Measurements from ENCODE around the gene ZFR2.

The ZFR2 gene

GRCh38 chr19:3810708-3811355, 58.0 kb downstream of the ZFR2 start:
- DNase-seq, result no peak

GRCh38 chr19:3809881-3810707, 58.7 kb downstream of the ZFR2 start:
- DNase-seq, result no peak

DNA sequence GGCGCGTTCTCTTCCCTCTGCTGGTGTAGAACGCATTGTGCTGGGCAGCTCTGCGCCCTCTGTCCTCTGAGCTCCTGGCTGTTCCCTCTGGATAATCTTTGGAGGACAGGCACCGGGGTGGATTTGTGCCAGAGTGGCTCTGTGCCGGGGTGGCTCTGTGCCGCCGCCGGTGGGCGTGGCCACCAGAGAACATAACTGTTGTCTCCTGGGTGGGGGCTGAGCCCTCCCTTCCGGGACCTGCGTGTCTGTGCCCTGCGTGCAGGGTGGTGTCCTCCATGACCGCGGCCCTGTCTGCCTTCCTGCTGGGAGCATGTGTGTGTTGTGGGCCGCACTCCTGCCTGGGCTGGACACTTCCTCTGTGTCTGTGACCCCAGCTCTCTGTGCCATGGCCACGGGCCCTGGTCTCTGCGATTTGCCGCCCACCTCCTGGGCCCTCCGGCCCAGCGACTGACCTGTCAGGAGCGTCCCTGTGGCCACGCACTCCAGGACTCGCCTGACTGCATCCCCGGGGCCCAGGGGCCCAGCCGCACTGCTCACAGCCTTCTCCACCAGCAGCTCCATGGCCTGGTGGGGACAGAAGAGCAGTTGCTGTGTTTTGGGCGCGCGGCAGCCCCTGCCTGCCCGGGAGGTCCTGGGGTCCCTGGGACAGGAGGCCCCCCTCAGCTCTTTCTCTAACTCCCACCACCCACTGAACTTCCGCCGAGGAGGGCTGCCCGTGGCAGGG, 60.3 kb downstream of the ZFR2 start:
- no peak for DNase-seq

DNA sequence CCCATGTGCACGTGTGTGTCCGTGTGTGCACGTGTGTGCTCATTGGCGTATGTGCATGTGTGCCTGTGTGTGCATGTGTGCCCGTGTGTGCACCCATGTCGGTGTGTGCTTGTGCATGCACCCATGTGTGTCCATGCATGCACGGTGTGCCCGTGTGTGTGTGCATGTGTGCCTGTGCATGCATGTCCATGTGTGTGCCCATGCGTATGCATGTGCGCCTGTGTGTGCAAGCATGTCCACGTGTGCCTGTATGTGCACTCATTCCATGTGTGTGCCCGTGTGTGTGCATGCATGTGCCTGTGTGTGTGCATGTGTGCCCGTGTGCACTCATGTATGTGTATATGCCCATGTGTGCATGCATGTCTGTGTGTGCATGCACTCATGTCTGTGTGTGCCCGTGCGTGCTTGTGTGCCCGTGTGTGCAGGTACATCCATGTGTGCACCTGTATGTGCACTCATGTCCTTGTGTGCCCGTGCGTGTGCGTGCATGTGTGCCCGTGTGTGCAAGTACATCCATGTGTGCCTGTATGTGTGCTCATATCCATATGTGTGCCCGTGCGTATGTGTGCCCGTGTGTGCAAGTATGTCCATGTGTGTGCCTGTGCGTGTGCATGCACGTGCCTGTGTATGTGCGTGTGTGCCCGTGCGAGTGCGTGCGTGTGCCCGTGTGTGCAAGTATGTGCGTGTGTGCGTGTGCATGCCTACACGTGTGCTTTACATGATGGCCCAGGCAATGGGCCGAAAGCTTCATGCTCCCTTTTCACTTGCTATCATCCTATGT, 61.1 kb downstream of the ZFR2 start:
- DNase-seq, result no peak

DNA sequence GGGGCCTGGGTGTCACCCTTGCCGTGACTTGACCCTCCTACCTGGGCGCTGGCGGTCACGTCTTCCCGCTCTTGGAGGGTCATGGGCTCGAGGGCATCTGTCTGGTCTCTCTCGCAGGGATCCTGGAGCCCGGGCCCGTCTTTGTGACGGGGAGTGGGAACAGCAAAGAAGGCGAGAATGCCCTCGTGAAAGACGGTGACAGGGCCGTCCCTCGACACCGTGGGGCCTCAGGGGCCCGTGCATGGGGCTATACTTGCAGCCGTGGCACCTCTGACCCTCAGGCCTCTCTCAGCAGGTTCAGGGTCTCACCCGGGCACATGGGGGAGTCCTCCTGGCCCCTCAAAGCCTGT, 61.7 kb downstream of the ZFR2 start:
- DNase-seq, result no peak

DNA sequence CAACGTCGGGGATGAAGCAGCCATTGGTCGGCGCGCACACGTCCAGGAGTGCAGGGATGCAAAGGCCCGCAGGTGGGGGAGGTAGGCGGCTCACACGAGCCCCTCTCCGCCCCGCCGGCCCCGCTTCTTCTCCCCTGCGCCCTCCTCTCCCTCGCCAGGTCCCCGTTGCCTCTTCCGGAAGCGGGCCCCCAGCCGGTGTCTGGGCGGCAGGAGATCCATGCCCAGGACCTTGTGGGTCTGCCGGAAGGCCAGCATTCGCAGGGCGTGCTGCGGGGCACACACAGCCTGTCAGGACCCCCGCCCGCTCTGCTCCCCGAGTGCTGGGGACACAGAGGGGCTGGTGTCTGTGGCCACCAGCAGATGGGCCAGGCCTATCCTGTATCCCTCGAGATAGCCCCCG, 63.0 kb downstream of the ZFR2 start:
- no peak for DNase-seq

DNA sequence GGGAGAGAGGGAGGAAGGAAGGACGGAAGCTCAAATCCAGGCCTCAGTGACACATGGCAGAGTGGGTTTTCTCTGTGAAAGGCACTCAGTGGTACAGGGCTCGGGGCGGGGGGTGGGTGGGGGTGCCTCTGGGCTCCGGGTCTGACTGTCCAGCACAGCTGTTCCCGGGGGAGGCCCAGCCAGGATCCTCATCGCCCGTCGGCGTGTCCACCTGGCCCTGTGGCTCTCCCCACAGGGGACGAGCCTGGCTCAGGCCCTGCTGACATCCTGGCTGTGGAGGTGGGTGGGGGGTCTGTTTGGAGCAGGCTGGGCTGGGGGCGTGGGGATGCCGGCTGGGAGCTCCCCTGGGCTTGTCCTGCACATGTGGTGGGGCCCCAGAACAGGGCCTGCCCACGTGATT, 64.4 kb downstream of the ZFR2 start:
- no peak for DNase-seq

- DNase-seq, result no peak
These were observed 64.9 kb downstream of the ZFR2 start for GRCh38 chr19:3803986-3804385.

DNA sequence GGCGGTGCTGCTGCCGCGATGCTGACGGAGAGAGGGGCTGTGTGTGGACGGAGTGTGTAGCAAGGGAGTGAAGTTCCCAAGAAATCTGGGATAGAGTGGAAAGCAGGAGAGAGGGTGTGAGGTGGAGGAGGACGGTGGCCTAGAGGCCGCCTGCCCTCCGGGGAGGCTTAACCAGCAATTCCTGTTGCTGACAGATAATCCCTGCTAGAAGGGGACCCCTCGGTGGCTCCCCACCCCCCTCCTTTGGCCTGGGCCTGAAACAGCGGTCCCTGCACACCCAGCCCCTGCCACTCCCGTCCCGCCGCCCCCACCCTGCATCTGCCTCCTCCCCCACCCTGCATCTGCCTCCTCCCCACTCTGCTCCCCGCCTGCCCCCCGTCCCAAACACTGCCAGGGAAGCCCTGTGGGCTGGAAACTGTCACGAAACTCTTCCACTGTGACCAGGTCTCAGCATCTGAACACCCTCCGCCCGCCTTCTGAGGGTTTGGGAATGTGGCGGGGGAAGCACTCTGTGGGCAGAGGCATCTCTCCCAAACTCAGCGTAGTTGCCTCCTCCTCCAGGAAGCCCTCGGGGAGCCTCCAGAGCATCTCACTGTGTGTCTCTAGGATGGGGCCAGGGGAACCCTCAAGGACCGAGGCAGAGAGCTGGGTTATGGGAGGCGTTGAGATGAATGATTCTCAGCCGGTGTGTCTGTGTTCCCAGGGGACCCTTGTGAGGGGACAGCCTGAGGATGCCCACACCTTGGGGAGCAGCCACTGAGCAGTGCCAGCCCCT, 65.5 kb downstream of the ZFR2 start:
- no peak for DNase-seq

DNA sequence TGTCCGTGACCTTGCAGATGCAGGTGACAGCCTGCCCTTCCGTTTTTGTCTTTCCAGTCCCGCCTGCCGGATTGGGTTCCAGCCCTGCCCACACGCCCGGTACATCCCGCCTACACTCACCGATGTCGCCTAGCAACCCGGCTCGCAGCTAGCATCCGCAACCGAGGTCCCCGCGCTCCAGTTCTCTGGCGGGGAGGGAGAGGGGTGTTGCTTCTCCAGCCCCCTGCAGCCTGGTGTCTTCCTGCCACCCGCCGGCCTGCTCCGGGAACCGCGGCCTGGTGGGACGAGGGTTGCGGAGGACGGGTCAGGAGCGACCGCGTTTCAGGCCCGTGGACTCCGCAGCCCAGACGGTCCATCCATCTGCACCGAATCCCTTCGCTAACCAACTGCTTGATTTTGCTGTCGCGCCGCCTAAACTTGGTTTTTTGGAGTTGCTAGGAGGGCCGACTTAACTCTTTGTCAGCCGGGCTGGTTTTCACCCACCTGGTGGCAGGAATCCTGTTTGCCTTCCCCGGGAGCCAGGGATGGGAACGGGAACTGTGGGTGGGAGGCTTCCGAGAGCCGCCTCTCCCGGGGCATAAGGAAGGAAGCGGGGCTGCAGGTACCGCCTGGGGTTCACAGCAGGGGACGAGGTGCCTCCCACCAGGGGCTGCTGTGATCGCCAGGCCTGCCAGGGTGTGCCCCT, 67.3 kb downstream of the ZFR2 start:
- DNase-seq, result peak; percentile 11

DNA sequence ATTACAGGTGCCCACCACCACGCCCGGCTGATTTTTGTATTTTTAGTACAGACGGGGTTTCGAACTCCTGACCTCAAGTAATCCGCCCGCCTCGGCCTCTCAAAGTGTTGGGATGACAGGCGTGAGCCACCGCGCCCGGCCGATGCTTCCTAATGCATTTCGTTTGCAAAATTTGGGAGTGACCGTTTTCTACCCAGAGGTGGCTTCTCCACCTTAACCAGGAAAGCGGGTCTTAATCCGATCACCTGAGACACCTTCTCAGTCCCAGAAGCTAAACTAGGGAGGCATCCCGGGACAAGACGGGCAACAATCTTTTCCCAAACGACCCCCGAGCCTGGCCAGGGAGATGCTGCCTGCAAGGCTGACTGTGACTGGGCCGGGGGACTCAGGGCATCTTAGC, 67.8 kb downstream of the ZFR2 start:
- DNase-seq, result no peak

DNA sequence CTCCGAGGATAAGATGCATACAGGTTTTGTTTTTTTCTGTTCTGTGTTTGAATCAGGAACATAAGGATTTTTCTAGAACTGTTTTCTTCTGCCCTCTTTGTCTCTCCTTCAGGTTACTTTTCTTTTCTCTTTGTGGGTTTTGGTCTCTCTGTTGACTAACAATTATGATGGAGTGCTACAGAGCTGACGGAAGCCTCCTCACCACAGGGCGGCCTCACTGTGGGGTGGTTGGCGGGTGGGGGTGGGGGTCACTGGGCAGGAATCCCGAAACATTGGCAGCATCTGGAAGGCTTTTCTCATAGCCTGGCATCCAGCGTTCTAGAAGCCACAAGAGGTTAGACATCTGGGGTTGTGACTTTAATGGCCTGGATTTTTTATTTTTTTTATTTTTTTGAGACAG, 70.7 kb downstream of the ZFR2 start:
- no peak for DNase-seq

DNA sequence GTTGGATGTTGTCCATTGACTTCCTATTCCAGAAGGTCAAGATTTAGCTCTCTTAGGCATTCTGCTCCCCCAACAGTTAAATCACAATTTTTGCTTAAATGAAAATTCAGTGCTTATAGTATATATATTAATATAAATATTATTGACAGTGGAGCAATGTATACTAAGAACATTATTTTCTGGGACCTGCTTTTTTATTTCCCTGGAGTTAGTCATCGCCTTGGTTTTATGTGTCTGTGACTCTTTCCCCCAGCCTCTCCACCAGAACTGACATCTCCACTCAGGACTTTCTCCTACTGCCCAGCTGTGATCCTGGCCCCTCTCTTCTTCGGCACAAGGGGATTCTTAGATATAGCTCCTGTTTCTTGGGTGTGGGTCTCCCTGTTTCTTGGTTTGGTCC, 72.5 kb downstream of the ZFR2 start:
- DNase-seq, result no peak

GRCh38 chr19:3793799-3794198, 75.0 kb downstream of the ZFR2 start:
- DNase-seq, result no peak

DNA sequence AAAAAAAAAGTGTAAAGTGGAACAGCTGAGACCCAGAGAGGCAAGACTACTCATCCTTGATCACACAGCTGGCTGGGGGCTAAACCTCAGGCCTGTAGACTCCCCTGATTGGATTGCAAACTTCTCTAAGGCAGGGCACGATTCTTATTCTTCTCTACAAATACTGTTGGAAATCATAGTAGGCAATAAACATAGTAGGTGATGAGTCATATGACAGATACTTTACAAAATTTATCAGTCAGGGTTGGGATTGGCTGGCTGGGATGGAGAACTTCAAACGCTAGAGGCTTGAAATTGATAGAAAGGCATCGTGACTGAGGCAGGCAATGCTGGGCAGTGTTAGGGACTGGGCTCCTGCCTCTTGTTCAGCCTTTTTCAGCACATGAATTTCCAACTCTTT, 76.7 kb downstream of the ZFR2 start:
- no peak for DNase-seq

GRCh38 chr19:3790941-3791340, 77.9 kb downstream of the ZFR2 start:
- DNase-seq, result no peak

- DNase-seq, result no peak
These were observed 78.6 kb downstream of the ZFR2 start for GRCh38 chr19:3790209-3790734.

- no peak for DNase-seq
These were observed 79.7 kb downstream of the ZFR2 start for GRCh38 chr19:3788996-3789778.

DNA sequence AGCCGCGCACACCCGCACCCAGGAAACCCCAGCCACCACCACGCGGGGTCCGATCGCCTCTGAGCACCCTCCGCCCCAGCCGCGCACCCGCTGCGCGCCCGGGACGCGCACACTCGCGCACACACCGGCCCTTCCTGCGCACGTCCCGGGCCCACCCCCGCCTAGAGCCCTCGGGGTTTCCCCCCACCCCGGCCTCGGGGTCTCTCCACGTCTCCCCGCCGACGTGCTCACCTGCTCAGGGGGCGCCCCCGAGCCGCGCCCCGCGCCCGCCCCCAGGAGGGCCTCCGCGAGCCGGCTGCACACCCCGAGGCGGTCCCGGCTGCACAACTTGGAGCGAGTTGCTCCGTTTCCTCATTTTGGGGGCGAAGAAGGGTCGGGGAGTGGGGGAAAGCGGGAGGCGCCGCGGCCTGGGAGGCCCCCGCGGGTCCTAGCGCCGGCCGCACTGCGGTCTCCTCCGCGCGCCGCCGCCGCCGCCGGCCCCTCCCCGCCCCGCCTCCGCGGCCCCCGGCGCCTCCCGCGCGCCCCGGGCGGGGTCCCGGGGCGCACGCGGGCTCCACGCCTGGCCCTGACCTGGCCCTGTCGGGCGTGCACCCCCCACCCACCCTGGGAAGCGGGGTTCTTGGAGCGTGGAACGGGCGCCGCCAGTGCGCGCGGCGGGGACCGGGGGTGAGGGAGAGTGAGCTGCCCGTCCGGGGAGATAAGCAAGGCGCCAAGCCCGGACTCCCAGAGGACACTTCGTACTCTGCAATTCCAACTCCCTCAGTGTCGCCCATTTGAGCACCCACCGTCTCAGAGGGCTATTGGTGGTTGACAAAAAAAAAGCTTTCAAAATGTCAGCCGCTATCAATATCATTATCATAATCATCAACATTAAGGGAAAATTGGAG, 82.7 kb downstream of the ZFR2 start, which contains the start of gene MATK:
TSS of gene MATK (minus strand) at position 444 of the 887 bp plus-strand sequence. CDS start 1,246 bp downstream, outside the sequence.
- no peak for DNase-seq
